Measurements from ENCODE around the gene CYP2E1. TPM values are rescaled to one million over a fixed set of nuclear protein-coding genes. Genes with fewer than 3 reads are reported as not detected.

The CYP2E1 gene
- total and polyA plus RNA-seq, 10 of the 15 experiments (the other 5 are each of a cell fraction or from before 2014, with no cell fraction given) = 0.09 to 1.9 (median 0.28) TPM; not detected in 3

DNA sequence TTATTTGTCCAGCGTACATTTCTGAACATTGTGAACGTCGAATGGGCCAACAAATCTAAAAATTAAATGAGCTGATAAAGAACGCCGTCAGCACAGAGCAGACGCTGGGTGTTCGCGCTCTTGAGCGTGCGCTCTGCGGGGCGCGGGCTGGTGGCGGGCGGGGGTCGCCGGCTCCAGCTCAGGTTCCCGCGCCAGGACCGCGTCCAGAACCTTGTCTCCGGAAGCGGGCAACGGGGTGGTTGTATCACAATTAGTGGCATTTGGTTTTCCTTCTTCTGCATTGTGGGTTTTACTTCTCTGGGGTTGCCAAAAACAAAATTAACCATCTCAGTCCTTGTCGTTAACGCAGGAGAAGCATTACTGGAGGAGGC lies 2.4 kb downstream of the CYP2E1 start (continued):
- TF ChIP-seq ZNF384 (IDR thresholded peaks at IDR 0.05; ENCODE audit: borderline replicate concordance, low read depth, low read length) (no peak), SREBF2 (IDR thresholded peaks at IDR 0.05; ENCODE audit: low read length) (no peak), WRNIP1 (IDR thresholded peaks at IDR 0.05; ENCODE audit: borderline replicate concordance, low read depth, low read length) (no peak), RB1 (IDR thresholded peaks at IDR 0.05; ENCODE audit: borderline replicate concordance) (no peak), STAT1 (conservative IDR thresholded peaks at IDR 0.05) (no peak), FOS (IDR thresholded peaks at IDR 0.05; ENCODE audit: borderline replicate concordance, extremely low read depth, insufficient read length) (no peak), EZH2 (IDR thresholded peaks at IDR 0.05; ENCODE audit: borderline replicate concordance, control insufficient read depth, low read depth, low read length) (no peak)

GRCh38 chr10:133530506-133530905 lies 3.3 kb downstream of the CYP2E1 start:
- POLR2A ChIA-PET = no interaction called here

More at GRCh38 chr10:133530506-133530905, 3.3 kb downstream of the CYP2E1 start:
- no peaks in the 10 kb centered on the region for H3K79me2 ChIP-seq (ENCODE audit: control insufficient read depth, insufficient read depth, low read length)
- intact Hi-C loops (cut with micrococcal nuclease; ENCODE audit: unreplicated experiment) = no loop called here
- H3K36me3 ChIP-seq (ENCODE audit: control insufficient read depth in 2 of 2, insufficient read depth in 2 of 2, low read length in 1 of 2) = no peaks in the 10 kb centered on the region
- FAIRE-seq (no peak), ATAC-seq (no peak), DNase-seq (ENCODE audit: low read depth, low spot score) (no peak)
- H2AFZ ChIP-seq (ENCODE audit: control insufficient read depth, low read depth, low read length) = no peak overlapping the region
- no peaks in the 10 kb centered on the region; the same call in 2 of the 3 replicates for H3K9me3 ChIP-seq (replicated peaks; ENCODE audit: control insufficient read depth, insufficient read depth, low read length)
- WGBS (ENCODE audit: insufficient coverage, insufficient replicate concordance, low lambda C conversion rate, missing lambda C conversion rate) = 31% methylated on average over 9 of the region's 9 CpGs
- no peaks in the 10 kb centered on the region for H3K4me1 ChIP-seq (ENCODE audit: control insufficient read depth, insufficient read depth, low read length)
- no TSS peak for BruUV-seq (replicated peaks)
- RAD21 ChIA-PET (ENCODE audit: unreplicated experiment) = no interaction called here
- SMC1A ChIA-PET (ENCODE audit: uncharacterized antibody, unreplicated experiment) = no interaction called here
- no peak overlapping the region for H3K9ac ChIP-seq (ENCODE audit: control insufficient read depth, insufficient read depth, low read length)
- in situ Hi-C loops (cut with MboI) = no loop called here
- CTCF ChIA-PET = no interaction called here
- peaks cover 4 to 6% of the 10 kb centered on the region in 2 experiments; a peak in 3 of 4 replicates for H3K27me3 ChIP-seq (replicated peaks in 1 of 2; ENCODE audit: control insufficient read depth in 2 of 2, insufficient read depth in 2 of 2, low read length in 1 of 2)
- TF ChIP-seq BCLAF1 (IDR thresholded peaks at IDR 0.05) (no peak), SMAD5 (IDR thresholded peaks at IDR 0.05; ENCODE audit: low read depth) (no peak), RB1 (IDR thresholded peaks at IDR 0.05; ENCODE audit: borderline replicate concordance) (no peak), NR2C2 (IDR thresholded peaks at IDR 0.05; ENCODE audit: borderline replicate concordance, control insufficient read depth, insufficient read length, low read depth) (no peak), RELA (IDR thresholded peaks at IDR 0.05; ENCODE audit: borderline replicate concordance, partially characterized antibody) (no peak), PAX5 (IDR thresholded peaks at IDR 0.05; ENCODE audit: borderline replicate concordance, low read depth, low read length) (no peak), TARDBP (IDR thresholded peaks at IDR 0.05; ENCODE audit: borderline replicate concordance) (no peak), SMARCA5 (IDR thresholded peaks at IDR 0.05) (no peak), MTA3 (IDR thresholded peaks at IDR 0.05; ENCODE audit: borderline replicate concordance, low read length) (no peak), WRNIP1 (IDR thresholded peaks at IDR 0.05; ENCODE audit: borderline replicate concordance, low read depth, low read length) (no peak), TAF1 (IDR thresholded peaks at IDR 0.05; ENCODE audit: borderline replicate concordance, low read depth, low read length) (no peak), YBX1 (IDR thresholded peaks at IDR 0.05) (no peak)
- TF ChIP-seq, protein P1, sequence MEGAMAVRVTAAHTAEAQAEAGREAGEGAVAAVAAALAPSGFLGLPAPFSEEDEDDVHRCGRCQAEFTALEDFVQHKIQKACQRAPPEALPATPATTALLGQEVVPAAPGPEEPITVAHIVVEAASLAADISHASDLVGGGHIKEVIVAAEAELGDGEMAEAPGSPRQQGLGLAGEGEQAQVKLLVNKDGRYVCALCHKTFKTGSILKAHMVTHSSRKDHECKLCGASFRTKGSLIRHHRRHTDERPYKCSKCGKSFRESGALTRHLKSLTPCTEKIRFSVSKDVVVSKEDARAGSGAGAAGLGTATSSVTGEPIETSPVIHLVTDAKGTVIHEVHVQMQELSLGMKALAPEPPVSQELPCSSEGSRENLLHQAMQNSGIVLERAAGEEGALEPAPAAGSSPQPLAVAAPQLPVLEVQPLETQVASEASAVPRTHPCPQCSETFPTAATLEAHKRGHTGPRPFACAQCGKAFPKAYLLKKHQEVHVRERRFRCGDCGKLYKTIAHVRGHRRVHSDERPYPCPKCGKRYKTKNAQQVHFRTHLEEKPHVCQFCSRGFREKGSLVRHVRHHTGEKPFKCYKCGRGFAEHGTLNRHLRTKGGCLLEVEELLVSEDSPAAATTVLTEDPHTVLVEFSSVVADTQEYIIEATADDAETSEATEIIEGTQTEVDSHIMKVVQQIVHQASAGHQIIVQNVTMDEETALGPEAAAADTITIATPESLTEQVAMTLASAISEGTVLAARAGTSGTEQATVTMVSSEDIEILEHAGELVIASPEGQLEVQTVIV (IDR thresholded peaks at IDR 0.05; ENCODE audit: borderline replicate concordance, partially characterized antibody) = no peak
- TF ChIP-seq, protein P2, sequence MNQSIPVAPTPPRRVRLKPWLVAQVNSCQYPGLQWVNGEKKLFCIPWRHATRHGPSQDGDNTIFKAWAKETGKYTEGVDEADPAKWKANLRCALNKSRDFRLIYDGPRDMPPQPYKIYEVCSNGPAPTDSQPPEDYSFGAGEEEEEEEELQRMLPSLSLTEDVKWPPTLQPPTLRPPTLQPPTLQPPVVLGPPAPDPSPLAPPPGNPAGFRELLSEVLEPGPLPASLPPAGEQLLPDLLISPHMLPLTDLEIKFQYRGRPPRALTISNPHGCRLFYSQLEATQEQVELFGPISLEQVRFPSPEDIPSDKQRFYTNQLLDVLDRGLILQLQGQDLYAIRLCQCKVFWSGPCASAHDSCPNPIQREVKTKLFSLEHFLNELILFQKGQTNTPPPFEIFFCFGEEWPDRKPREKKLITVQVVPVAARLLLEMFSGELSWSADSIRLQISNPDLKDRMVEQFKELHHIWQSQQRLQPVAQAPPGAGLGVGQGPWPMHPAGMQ (IDR thresholded peaks at IDR 0.05; ENCODE audit: borderline replicate concordance) = no peak
- H3K4me3 ChIP-seq = no peak overlapping the region
- H3K4me2 ChIP-seq (ENCODE audit: control insufficient read depth, insufficient read depth) = no peak overlapping the region
- no peaks in the 10 kb centered on the region for H4K20me1 ChIP-seq (ENCODE audit: control insufficient read depth, insufficient read depth)
- no peak overlapping the region for H3K27ac ChIP-seq (ENCODE audit: control insufficient read depth, insufficient read depth)

All from GM12878 (cell line).